DOHH2 (cell line): ENCODE measurements around the gene MALT1.

Experiments used
- H3F3A ChIP-seq: fragments of 200-600 bp; sonication (generic), shearing (Covaris generic); 2 replicates; pipeline ENCODE4 v1.6.0; 2016; ENCODE audit warnings: antibody characterized with exemption, mild to moderate bottlenecking; ENCODE audit not compliant: control insufficient read depth, insufficient read depth
- H3K27ac ChIP-seq: fragments of 200-600 bp; sonication (generic); 2 replicates; pipeline ENCODE4 v1.5.1; 2014; ENCODE audit warnings: low read depth, mild to moderate bottlenecking, low read length, moderate library complexity
- H3K27me3 ChIP-seq: fragments of 200-600 bp; sonication (generic); 2 replicates; pipeline ENCODE4 v1.6.1; 2014; ENCODE audit warnings: mild to moderate bottlenecking, low read length, mixed read lengths; ENCODE audit not compliant: control insufficient read depth
- H3K36me3 ChIP-seq: fragments of 200-600 bp; sonication (generic); 2 replicates; pipeline ENCODE4 v1.6.1; 2014; ENCODE audit warnings: mild to moderate bottlenecking, low read length, moderate library complexity, mixed read lengths; ENCODE audit not compliant: control insufficient read depth
- H3K4me1 ChIP-seq: fragments of 200-600 bp; sonication (generic); 2 replicates; pipeline ENCODE4 v1.6.1; 2014; ENCODE audit warnings: mild to moderate bottlenecking, low read length, mixed read lengths; ENCODE audit not compliant: control insufficient read depth
- H3K4me2 ChIP-seq: fragments of 200-600 bp; sonication (generic); 2 replicates; pipeline ENCODE4 v1.6.0; 2014; ENCODE audit warnings: mild to moderate bottlenecking, low read length, moderate library complexity
- H3K4me3 ChIP-seq: fragments of 200-600 bp; sonication (generic); 2 replicates; pipeline ENCODE4 v1.5.1; 2014; ENCODE audit warnings: mild to moderate bottlenecking, low read length, mixed read lengths
- H3K79me2 ChIP-seq: fragments of 200-600 bp; sonication (generic); 2 replicates; pipeline ENCODE4 v1.6.1; 2014; ENCODE audit warnings: mild to moderate bottlenecking, low read length, mixed read lengths; ENCODE audit not compliant: control insufficient read depth
- H3K9me2 ChIP-seq: fragments of 200-600 bp; sonication (generic); replicated peaks from 2 replicates; pipeline ENCODE4 v1.6.1; 2014; ENCODE audit warnings: mild to moderate bottlenecking, low read length, mixed read lengths; ENCODE audit not compliant: control insufficient read depth
- H3K9me3 ChIP-seq: fragments of 200-600 bp; sonication (generic); 2 replicates; pipeline ENCODE4 v1.6.1; 2014; ENCODE audit warnings: antibody characterized with exemption, low read length, mixed read lengths; ENCODE audit not compliant: control insufficient read depth, insufficient read depth
- H4K20me1 ChIP-seq: fragments of 200-600 bp; sonication (generic); 2 replicates; pipeline ENCODE4 v1.6.0; 2014; ENCODE audit warnings: low read depth, mild to moderate bottlenecking, antibody characterized with exemption, low read length, moderate library complexity; ENCODE audit not compliant: control insufficient read depth, insufficient read depth
- CTCF ChIP-seq: fragments of 200-600 bp; sonication (generic); IDR thresholded peaks from one replicate; pipeline ENCODE4 v1.5.1; 2014; ENCODE audit warnings: antibody characterized with exemption, mild to moderate bottlenecking, low read depth, low read length; ENCODE audit not compliant: poor library complexity, severe bottlenecking
- EZH2phosphoT487 ChIP-seq: fragments of 200-600 bp; sonication (generic); IDR thresholded peaks from 2 replicates; pipeline ENCODE4 v1.6.1; 2017; ENCODE audit warnings: borderline replicate concordance, mild to moderate bottlenecking, antibody characterized with exemption, low read length, moderate library complexity, mixed read lengths

The MALT1 gene

DNA sequence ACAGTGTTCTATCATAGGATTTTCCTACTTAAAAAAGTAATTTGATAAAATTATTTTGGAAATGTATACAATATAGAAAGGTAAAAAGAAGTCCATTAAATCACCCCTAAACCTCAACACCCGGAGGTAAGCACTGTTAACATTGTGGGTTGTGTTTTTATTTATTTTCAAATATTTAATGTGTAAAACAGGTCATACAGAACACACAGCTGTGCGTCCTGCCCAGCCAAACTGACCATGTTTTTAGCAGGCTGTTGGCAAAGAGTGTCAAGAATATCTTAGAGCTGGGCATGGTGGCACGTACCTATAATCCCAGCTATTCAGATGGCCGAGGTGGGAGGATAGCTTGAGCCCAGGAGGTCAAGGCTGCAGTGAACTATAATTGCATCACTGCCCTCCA lies 114.6 kb downstream of the MALT1 start:
- Histone ChIP-seq H3K79me2 (no peaks in the 10 kb centered on the region), H3K27ac (no peak overlapping the region), H3K9me2 (no peaks in the 10 kb centered on the region), H4K20me1 (no peaks in the 10 kb centered on the region), H3K4me2 (no peak overlapping the region), H3K36me3 (no peaks in the 10 kb centered on the region), H3K4me3 (no peak overlapping the region), H3K4me1 (peaks cover 3% of the 10 kb centered on the region; the same call in 1 of the 2 replicates), H3F3A (no peaks in the 10 kb centered on the region), H3K27me3 (no peaks in the 10 kb centered on the region), H3K9me3 (no peaks in the 10 kb centered on the region)
- TF ChIP-seq EZH2phosphoT487, result no peak
- TF ChIP-seq CTCF, result no peak

GRCh38 chr18:58787536-58788149 lies 116.4 kb downstream of the MALT1 start:
- Histone ChIP-seq H3K9me3 (no peaks in the 10 kb centered on the region), H3K27me3 (no peaks in the 10 kb centered on the region), H3F3A (no peaks in the 10 kb centered on the region), H3K79me2 (no peaks in the 10 kb centered on the region), H3K4me3 (no peak overlapping the region), H3K4me1 (no peaks in the 10 kb centered on the region; the same call in 1 of the 2 replicates), H3K27ac (no peak overlapping the region), H3K4me2 (no peak overlapping the region), H4K20me1 (no peaks in the 10 kb centered on the region), H3K36me3 (no peaks in the 10 kb centered on the region), H3K9me2 (no peaks in the 10 kb centered on the region)
- no peak for TF ChIP-seq EZH2phosphoT487
- TF ChIP-seq CTCF, result no peak

DNA sequence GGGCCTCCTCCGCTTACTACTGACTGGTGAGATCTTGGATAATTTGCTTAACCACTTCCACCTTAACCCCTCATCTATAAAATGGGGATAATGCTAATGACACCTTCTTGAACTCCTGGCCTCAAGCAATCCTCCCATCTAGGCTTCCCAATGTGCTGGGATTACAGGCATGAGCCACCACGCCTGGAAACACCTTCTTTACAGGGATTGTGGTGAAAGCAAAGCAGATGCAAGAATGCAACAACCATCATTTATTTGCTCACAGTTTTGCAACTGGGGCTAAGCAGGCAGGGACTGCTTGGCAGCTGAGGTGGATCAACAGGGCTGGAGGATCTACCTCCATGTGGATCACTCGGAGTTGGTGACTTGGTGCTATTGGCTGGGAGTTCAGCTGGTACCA lies 117.2 kb downstream of the MALT1 start:
- Histone ChIP-seq H3K27ac (no peak overlapping the region), H3K9me2 (no peaks in the 10 kb centered on the region), H3K36me3 (no peaks in the 10 kb centered on the region), H3K9me3 (no peaks in the 10 kb centered on the region), H3K4me2 (no peak overlapping the region), H3K79me2 (no peaks in the 10 kb centered on the region), H3F3A (no peaks in the 10 kb centered on the region), H3K4me3 (no peak overlapping the region), H4K20me1 (no peaks in the 10 kb centered on the region), H3K27me3 (no peaks in the 10 kb centered on the region), H3K4me1 (no peaks in the 10 kb centered on the region; the same call in 1 of the 2 replicates)
- no peak for TF ChIP-seq EZH2phosphoT487
- TF ChIP-seq CTCF, result no peak
